Prostate gland (tissue), 2 donors: ENCODE results near the gene ANO2. TPM values are rescaled to one million over a fixed set of nuclear protein-coding genes. Genes with fewer than 3 reads are reported as not detected.

ENCODE experiments used
- DNase-seq: peaks from one replicate; pipeline ENCODE4 v3.0.0-alpha.2; 2019; ENCODE audit warnings: low spot score
- H3K27ac ChIP-seq, 2 donors: fragments of 200-600 bp; sonication (generic); 2 replicates each; pipeline ENCODE4 v1.5.1; 2017 to 2019
- H3K27me3 ChIP-seq: fragments of 200-600 bp; sonication (generic); replicated peaks from 2 replicates; pipeline ENCODE4 v1.5.1; 2019; ENCODE audit not compliant: insufficient read depth
- H3K36me3 ChIP-seq, 2 donors: fragments of 200-600 bp; sonication (generic); 1 replicate in 1 of 2; 2 replicates in 1 of 2; pipeline versions ENCODE4 v1.5.1 to v1.8.1; 2017 to 2019
- H3K4me1 ChIP-seq: fragments of 200-600 bp; sonication (generic); replicated peaks from 2 replicates; pipeline ENCODE4 v1.5.1; 2019
- H3K4me3 ChIP-seq, 2 donors: fragments of 200-600 bp; sonication (generic); 2 replicates each; pipeline ENCODE4 v1.5.1; 2017 to 2019
- H3K9me3 ChIP-seq: fragments of 200-600 bp; sonication (generic); 2 replicates; pipeline ENCODE4 v1.5.1; 2017
- POLR2A ChIP-seq: fragments of 450-650 bp; IDR thresholded peaks from one replicate; pipeline ENCODE4 v1.6.1; 2016; ENCODE audit warnings: antibody characterized with exemption, mild to moderate bottlenecking
- POLR2AphosphoS5 ChIP-seq: sonication (generic); formaldehyde crosslinking; IDR thresholded peaks from one replicate; pipeline ENCODE4 v1.6.1; 2017; ENCODE audit warnings: antibody characterized with exemption
- WGBS: methylation state at CpG from one replicate; pipeline ENCODE4 v1.1.5; 2018; 5-methylcytosine and 5-hydroxymethylcytosine counted together
- intact Hi-C: fragments of 100-400 bp; cut with DNase I; formaldehyde crosslinking; loops from one replicate; pipeline ENCODE4 v1.14.2; 2022
- total RNA-seq, 2 donors: library from RNA; depleted of rRNA; stranded (reverse); fragments of >200 nt; gene quantifications; one replicate each; pipeline ENCODE4 v1.1.0, GENCODE V29; 2016
- TF ChIP-seq, protein P1 (sequence below), 4 experiments: fragments of 200-600 bp in 2 of 4; fragments of 450-650 bp in 2 of 4; sonication (generic) in 2 of 4; IDR thresholded peaks; 1 replicate in 3 of 4; 2 replicates in 1 of 4; pipeline ENCODE4 v1.5.1; 2016 to 2019; ENCODE audit warnings: antibody characterized with exemption in 4 of 4, mild to moderate bottlenecking in 2 of 4, moderate library complexity in 2 of 4

The ANO2 gene
- total RNA-seq, 2 donors from 2014 or later = 0.64 to 7.0 TPM

DNA sequence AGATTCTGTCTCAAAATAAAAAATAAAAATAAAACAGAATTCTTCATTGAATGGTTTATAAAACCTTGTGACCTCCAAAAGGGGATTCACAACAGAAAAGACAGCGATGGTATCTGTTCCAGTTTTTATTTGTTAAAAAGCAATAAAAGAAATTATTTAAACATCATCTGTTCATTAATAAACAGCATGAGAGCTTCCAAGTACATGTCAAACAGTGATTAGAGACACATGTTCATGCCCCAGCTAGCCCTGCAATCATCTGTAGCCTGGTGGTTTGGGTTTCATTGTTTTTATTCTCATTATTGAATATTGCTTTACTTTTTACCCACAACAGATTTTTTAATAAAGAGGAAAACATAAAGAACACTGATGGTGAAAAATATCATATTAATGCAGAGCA, 173.3 kb downstream of the ANO2 start:
- no peaks in the 10 kb centered on the region for H3K9me3 ChIP-seq
- TF ChIP-seq POLR2A = no peak
- no peak for TF ChIP-seq POLR2AphosphoS5

DNA sequence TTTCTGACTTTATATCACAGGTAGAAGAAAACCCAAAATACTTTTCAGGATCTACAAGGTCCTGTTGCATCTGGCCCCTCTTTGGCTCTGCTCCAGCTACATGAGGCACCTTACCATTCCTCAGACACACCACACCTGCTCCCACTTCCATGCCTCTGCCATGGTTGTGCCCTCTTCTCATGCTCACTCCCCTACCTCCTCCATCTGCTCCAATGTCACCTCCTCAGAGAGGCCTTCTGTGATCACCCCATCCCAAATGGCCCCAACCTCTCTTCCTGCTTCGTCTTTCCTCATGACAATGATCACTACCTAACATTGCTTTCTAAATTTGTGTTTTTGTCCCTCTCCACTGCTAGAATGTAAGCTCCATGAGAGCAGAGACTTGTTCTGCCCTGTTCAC, 174.3 kb downstream of the ANO2 start:
- no peaks in the 10 kb centered on the region for H3K27me3 ChIP-seq
- no peak for DNase-seq
- 96% methylated on average over 1 of the region's 1 CpG for WGBS

More for the DNA sequence above, 173.3 kb downstream of the ANO2 start:
- intact Hi-C loops = no loop called here
- no peak overlapping the region for H3K27ac ChIP-seq
- no peak overlapping the region for H3K4me3 ChIP-seq
- WGBS = 23% methylated on average over 1 of the region's 1 CpG
- DNase-seq = no peak
- no peaks in the 10 kb centered on the region for H3K27me3 ChIP-seq
- no peaks in the 10 kb centered on the region for H3K36me3 ChIP-seq
- H3K4me1 ChIP-seq = no peaks in the 10 kb centered on the region

DNA sequence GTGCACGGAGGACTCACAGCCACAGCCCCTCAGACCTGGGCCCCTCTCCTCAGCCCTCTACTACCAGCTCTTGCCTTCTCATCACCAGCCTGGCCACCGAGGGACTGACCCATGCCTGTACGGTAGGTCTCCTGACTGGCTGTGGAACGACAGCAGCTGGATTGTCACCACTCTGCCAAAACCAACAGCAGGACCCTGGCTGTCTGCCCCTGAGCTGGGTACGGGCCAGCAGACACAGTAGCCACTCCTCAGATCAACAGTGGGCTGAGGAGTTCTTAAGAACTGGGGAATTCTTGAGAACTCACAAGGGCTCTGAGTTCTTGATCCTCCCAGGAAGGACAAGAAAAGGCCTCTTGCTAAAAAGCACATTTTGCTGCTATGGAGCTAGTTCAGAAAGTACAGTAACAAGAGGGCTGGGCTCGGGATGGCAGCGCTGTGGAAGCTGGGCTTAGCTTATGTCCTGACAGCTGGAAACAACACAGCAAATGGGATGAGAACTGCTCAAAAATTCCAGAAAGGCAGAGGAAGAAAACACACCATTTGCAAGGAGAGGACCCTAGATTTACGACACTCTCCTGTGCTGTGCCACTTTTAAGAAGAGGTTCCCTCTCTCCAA, 176.4 kb downstream of the ANO2 start:
- no peaks in the 10 kb centered on the region for H3K27me3 ChIP-seq
- intact Hi-C loops = no loop called here
- no peaks in the 10 kb centered on the region for H3K4me1 ChIP-seq
- no peak for DNase-seq
- H3K4me3 ChIP-seq = no peak overlapping the region
- no peaks in the 10 kb centered on the region for H3K36me3 ChIP-seq
- WGBS = 38% methylated on average over 8 of the region's 8 CpGs
- no peak overlapping the region for H3K27ac ChIP-seq
- no peak for TF ChIP-seq POLR2A
- no peak for TF ChIP-seq POLR2AphosphoS5
- TF ChIP-seq, protein P1, sequence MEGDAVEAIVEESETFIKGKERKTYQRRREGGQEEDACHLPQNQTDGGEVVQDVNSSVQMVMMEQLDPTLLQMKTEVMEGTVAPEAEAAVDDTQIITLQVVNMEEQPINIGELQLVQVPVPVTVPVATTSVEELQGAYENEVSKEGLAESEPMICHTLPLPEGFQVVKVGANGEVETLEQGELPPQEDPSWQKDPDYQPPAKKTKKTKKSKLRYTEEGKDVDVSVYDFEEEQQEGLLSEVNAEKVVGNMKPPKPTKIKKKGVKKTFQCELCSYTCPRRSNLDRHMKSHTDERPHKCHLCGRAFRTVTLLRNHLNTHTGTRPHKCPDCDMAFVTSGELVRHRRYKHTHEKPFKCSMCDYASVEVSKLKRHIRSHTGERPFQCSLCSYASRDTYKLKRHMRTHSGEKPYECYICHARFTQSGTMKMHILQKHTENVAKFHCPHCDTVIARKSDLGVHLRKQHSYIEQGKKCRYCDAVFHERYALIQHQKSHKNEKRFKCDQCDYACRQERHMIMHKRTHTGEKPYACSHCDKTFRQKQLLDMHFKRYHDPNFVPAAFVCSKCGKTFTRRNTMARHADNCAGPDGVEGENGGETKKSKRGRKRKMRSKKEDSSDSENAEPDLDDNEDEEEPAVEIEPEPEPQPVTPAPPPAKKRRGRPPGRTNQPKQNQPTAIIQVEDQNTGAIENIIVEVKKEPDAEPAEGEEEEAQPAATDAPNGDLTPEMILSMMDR (IDR thresholded peaks at IDR 0.05) = no peak
- H3K9me3 ChIP-seq = no peaks in the 10 kb centered on the region

More for the DNA sequence above, 174.3 kb downstream of the ANO2 start:
- Histone ChIP-seq H3K4me3 (no peak overlapping the region), H3K9me3 (no peaks in the 10 kb centered on the region), H3K36me3 (no peaks in the 10 kb centered on the region), H3K27ac (no peak overlapping the region), H3K4me1 (no peaks in the 10 kb centered on the region)
- intact Hi-C loops = no loop called here
- TF ChIP-seq, protein P1 (IDR thresholded peaks at IDR 0.05) = no peak
- no peak for TF ChIP-seq POLR2A
- no peak for TF ChIP-seq POLR2AphosphoS5

DNA sequence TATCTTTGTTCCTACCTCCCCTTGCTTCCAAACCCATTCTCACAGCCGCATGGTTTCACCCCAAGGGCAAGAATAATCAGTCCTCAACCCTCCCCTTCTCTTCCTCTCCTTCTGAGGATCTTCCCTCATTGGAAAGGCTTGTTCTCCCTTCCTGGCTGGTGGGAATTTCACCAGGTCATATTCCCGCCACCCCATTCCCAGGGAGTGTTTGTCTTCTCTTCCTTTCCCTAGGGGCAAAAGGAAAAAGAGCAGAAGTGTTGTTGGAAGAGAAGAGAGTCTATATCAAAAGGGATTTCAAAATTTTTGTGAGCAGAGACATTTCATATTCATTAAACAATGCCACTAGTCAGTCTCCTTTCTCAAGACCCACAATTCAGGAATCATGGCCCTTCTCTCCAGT, 176.9 kb downstream of the ANO2 start:
- H3K36me3 ChIP-seq = no peaks in the 10 kb centered on the region
- no peak for TF ChIP-seq POLR2A
- no peak for TF ChIP-seq POLR2AphosphoS5
- TF ChIP-seq, protein P1 (IDR thresholded peaks at IDR 0.05) = no peak
- no peak overlapping the region for H3K27ac ChIP-seq
- H3K4me3 ChIP-seq = no peak overlapping the region
- WGBS = 89% methylated on average over 2 of the region's 2 CpGs
- no peaks in the 10 kb centered on the region for H3K4me1 ChIP-seq
- intact Hi-C loops = no loop called here
- no peaks in the 10 kb centered on the region for H3K9me3 ChIP-seq
- no peaks in the 10 kb centered on the region for H3K27me3 ChIP-seq
- DNase-seq = no peak

- Histone ChIP-seq H3K4me1 (no peaks in the 10 kb centered on the region), H3K4me3 (no peak overlapping the region), H3K36me3 (no peaks in the 10 kb centered on the region), H3K27ac (no peak overlapping the region), H3K27me3 (peaks cover 3% of the 10 kb centered on the region), H3K9me3 (no peaks in the 10 kb centered on the region)
- DNase-seq = no peak
- intact Hi-C loops = no loop called here
- TF ChIP-seq POLR2AphosphoS5 (no peak), POLR2A (no peak)
- TF ChIP-seq, protein P1 (IDR thresholded peaks at IDR 0.05) = no peak
- 88% methylated on average over 3 of the region's 3 CpGs for WGBS
These were observed 186.7 kb downstream of the ANO2 start for GRCh38 chr12:5758347-5758746.
